ENCODE data around the gene SYT11. TPM values are rescaled to one million over a fixed set of nuclear protein-coding genes. Genes with fewer than 3 reads are reported as not detected.
"Not testable (repeated sequence)": the region's sequence is repeated elsewhere in the genome, so short reads cannot be mapped to it uniquely, and the experiment has no call there.

Gene SYT11, protein sequence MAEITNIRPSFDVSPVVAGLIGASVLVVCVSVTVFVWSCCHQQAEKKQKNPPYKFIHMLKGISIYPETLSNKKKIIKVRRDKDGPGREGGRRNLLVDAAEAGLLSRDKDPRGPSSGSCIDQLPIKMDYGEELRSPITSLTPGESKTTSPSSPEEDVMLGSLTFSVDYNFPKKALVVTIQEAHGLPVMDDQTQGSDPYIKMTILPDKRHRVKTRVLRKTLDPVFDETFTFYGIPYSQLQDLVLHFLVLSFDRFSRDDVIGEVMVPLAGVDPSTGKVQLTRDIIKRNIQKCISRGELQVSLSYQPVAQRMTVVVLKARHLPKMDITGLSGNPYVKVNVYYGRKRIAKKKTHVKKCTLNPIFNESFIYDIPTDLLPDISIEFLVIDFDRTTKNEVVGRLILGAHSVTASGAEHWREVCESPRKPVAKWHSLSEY
- polyA plus RNA-seq (2014; cell fraction: cytosol; rRNA removed): 92.1 and 102 TPM in 2 replicates
- 34.6 and 40.4 TPM in 2 replicates for polyA plus RNA-seq (2014; cell fraction: nucleus; rRNA removed)

- peak; percentile 100 for DNase-seq (ENCODE audit: low spot score)
Observed at GRCh38 chr1:155859234-155859829, at the start of gene SYT11. Gene SYT11, plus strand, starts transcription at chr1:155859567. Its CDS starts 195 bp downstream, at chr1:155859762.

GRCh38 chr1:155812878-155813277 lies 46.5 kb upstream of the SYT11 start:
- DNase-seq (ENCODE audit: low spot score): no peak

GRCh38 chr1:155813672-155814071 lies 45.7 kb upstream of the SYT11 start:
- DNase-seq (ENCODE audit: low spot score): no peak

DNA sequence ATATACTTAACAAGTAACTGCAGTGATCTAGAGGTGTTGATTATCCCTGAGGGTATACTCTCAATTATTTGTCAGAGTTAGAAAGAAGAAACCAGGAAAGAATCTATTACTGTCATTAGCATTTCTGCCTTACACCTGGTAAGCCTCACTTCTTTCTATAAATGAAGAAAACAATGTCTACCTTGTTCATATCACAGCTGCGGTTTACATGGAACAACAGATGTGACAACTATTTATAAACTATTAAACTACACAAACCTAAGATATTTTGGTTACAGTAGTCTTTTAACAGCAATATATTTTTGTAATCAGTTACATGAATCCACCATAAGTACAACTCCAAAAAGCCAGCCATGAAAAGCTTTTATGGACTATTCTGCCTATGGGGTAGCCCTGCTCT lies 43.0 kb upstream of the SYT11 start:
- DNase-seq (ENCODE audit: low spot score): no peak

GRCh38 chr1:155827450-155827849 lies 31.9 kb upstream of the SYT11 start:
- DNase-seq (ENCODE audit: low spot score): no peak

GRCh38 chr1:155831279-155831976 lies 27.9 kb upstream of the SYT11 start:
- DNase-seq (ENCODE audit: low spot score): no peak

- DNase-seq (ENCODE audit: low spot score): no peak
Observed at GRCh38 chr1:155833665-155834295, 25.6 kb upstream of the SYT11 start.

DNA sequence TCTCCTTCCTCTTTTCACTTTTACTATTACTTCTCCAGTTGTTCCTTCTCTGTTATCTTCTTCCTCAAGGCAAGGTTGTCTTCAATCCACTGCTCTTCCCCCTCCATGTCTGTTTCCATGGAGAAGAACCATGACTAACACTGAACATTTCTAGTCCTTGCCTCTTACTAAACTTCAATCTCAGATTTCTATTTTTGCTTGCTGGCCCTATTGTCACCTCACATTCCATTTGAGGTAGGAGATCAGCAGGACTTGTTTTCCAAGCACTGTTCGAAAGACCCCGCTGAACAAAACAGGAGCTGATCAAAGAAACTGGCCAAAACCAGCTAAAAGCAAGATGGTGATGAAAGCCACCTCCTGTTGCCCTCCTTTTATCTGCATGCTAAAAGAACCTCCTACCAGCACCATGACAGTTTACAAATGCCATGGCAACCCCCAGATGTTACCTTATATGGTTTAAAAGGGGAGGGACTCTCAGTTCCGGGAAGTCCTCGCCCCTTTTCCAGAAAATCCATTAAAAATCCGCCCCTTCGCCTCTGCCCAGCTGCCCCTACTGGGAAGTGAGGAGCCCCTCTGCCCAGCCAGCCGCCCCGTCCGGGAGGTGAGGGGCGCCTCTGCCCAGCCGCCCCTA lies 25.0 kb upstream of the SYT11 start:
- DNase-seq (ENCODE audit: low spot score): peak; percentile 45

GRCh38 chr1:155834927-155835399 lies 24.4 kb upstream of the SYT11 start:
- not testable (repeated sequence) for DNase-seq (ENCODE audit: low spot score)

- DNase-seq (ENCODE audit: low spot score): no peak
Observed at GRCh38 chr1:155835548-155835947, 23.8 kb upstream of the SYT11 start.

DNA sequence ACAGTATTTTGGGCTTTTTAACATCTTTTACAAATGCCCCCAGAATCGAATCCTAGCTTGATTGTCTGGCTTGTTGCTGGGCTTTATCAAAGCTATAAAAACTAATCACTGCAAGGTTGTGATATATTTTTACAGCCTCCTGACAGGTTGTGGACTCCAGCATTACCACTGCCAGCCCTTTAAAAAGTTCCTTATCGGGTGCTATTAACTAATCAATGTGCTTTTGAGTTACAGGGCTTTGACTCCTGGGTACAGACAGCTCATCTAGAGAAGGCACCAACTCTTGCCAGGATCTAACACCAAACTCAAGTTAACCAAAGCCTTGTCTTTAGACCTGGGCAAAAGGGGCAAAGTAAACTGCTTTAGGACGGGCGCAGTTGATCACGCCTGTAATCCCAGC lies 19.0 kb upstream of the SYT11 start:
- no peak for DNase-seq (ENCODE audit: low spot score)

- no peak for DNase-seq (ENCODE audit: low spot score)
Observed at GRCh38 chr1:155844860-155845421, 14.4 kb upstream of the SYT11 start.

DNA sequence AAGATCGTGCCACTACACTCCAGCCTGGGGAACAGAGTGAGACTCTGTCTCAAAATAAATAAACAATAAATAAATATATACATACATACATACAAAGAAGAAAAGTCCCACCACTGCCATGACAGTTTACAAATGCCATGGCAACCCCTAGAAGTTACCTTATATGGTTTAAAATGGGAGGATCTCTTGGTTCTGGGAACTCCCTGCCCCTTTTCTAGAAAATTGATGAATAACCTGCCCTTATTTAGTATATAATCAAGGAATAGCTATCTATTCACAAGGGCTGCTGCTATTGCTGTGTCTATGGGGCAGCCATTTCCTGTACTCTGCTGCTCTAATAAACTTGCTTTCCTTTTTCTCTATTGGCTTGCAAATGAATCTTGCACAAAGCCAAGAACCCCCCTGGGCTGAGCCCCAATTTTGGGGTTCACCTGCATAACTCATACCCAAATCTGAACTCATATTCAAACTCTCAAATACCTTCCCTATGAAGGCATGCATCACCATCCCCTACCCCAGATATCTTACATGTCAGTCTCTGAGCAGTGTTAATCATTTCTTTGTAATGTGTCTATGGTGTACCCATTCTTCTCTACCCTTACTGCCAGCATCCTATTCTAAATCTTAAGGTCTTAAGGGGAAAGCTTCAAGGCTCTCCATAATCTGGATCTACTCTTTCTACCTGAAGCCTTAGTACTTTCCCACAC lies 11.4 kb upstream of the SYT11 start:
- no peak for DNase-seq (ENCODE audit: low spot score)

DNA sequence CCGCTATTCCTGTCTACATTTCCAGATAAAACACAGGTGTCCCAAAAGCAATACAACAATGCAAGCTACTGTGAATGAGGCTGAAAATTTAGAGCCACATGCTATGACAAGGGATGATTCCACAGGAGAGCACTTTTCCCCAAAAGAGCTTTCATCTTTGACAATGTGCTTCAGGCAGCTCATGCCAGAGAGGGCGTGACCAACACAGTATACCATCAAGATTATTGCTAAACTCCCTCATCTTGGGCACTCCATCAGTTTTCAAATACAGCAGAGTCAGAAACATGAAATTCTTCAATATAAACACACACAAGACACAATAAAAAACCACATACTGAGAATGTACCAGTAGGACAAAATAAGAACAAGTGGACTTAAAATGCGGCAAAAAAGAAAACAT lies 9.0 kb upstream of the SYT11 start:
- no peak for DNase-seq (ENCODE audit: low spot score)

DNA sequence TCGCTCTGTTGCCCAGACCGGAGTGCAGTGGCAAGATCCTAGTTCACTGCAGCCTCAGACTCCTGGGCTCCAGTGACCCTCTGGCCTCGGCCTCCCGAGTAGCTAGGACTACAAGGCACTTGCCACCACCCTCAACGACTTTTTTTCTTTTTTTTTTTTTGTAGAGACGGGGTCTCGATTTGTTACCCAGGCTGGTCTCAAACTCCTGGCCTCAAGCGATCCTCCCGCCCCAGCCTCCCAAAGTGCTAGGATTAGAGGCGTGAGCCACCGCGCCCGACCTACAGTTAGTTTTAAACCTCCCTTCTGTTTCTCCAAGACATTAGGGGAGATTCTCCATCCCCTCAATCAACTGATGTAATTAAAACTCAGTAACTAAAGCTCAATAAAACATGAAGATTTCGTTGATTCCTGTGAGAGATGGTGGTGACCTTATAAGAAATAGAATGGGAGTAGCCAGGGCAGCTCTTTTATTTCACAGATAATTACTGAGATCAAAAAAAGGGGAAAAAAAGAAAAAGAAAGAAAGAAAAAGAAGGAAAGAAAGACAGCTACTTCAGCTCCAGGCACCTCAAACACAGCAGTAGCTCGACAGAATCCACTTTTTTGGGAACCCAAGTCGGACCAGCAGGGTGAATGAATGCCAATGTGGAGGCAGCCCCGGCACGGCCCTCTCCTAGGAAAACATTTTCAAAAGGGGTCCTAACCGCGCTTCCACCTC lies 3.0 kb upstream of the SYT11 start:
- no peak for DNase-seq (ENCODE audit: low spot score)

- peak; percentile 94 for DNase-seq (ENCODE audit: low spot score)
Observed at GRCh38 chr1:155856975-155857930, 2.1 kb upstream of the SYT11 start, which contains the start of gene GON4L. Gene GON4L, minus strand, starts transcription at chr1:155857214. Its CDS starts 3,434 bp downstream, at chr1:155853780.

GRCh38 chr1:155858800-155859233 lies 550 bp upstream of the SYT11 start:
- DNase-seq (ENCODE audit: low spot score): no peak

Measured in SK-N-DZ (cell line).